Endothelial cell of umbilical vein (primary cell): ENCODE measurements around the gene SGSH.

Source experiments
- EZH2 ChIP-seq: IDR thresholded peaks from 2 replicates; pipeline ENCODE4 v1.6.1; 2012; ENCODE audit warnings: borderline replicate concordance, low read depth, mild to moderate bottlenecking, moderate library complexity, low read length, inconsistent platforms; ENCODE audit not compliant: severe bottlenecking
- JUN ChIP-seq: IDR thresholded peaks from 2 replicates; pipeline ENCODE4 v1.6.1; 2011; ENCODE audit warnings: borderline replicate concordance, low read depth; ENCODE audit not compliant: insufficient read length, insufficient read depth
- MAX ChIP-seq: IDR thresholded peaks from 2 replicates; pipeline ENCODE4 v1.6.1; 2011; ENCODE audit not compliant: insufficient read depth, insufficient read length
- POLR2A ChIP-seq: IDR thresholded peaks from 2 replicates; pipeline ENCODE4 v1.6.1; 2012; ENCODE audit warnings: low read depth, mild to moderate bottlenecking, control low read depth, low read length
- POLR2AphosphoS5 ChIP-seq: IDR thresholded peaks from 2 replicates; pipeline ENCODE4 v1.6.1; 2012; ENCODE audit warnings: low read depth, mild to moderate bottlenecking, control low read depth, low read length, moderate library complexity; ENCODE audit not compliant: insufficient read depth
- TF ChIP-seq, protein P1 (sequence below), 2 donors: IDR thresholded peaks; 1 replicate in 1 of 2; 2 replicates in 1 of 2; pipeline ENCODE4 v1.5.1; 2011; ENCODE audit warnings: low read length in 2 of 2, mild to moderate bottlenecking in 2 of 2, moderate library complexity in 2 of 2, control low read depth in 1 of 2, inconsistent platforms in 1 of 2, low read depth in 1 of 2; ENCODE audit not compliant: insufficient read depth in 1 of 2; ENCODE audit errors: extremely low read depth in 1 of 2

GRCh38 chr17:80168371-80168770, 51.8 kb downstream of the SGSH start:
- TF ChIP-seq, protein P1, sequence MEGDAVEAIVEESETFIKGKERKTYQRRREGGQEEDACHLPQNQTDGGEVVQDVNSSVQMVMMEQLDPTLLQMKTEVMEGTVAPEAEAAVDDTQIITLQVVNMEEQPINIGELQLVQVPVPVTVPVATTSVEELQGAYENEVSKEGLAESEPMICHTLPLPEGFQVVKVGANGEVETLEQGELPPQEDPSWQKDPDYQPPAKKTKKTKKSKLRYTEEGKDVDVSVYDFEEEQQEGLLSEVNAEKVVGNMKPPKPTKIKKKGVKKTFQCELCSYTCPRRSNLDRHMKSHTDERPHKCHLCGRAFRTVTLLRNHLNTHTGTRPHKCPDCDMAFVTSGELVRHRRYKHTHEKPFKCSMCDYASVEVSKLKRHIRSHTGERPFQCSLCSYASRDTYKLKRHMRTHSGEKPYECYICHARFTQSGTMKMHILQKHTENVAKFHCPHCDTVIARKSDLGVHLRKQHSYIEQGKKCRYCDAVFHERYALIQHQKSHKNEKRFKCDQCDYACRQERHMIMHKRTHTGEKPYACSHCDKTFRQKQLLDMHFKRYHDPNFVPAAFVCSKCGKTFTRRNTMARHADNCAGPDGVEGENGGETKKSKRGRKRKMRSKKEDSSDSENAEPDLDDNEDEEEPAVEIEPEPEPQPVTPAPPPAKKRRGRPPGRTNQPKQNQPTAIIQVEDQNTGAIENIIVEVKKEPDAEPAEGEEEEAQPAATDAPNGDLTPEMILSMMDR (IDR thresholded peaks at IDR 0.05; ENCODE audit: extremely low read depth in 1 of 2, insufficient read depth in 1 of 2, low read depth in 1 of 2, low read length in 2 of 2), result no peak
- TF ChIP-seq POLR2A (no peak), EZH2 (no peak), MAX (no peak), POLR2AphosphoS5 (no peak), JUN (no peak)
